DND-41 (cell line): ENCODE results near the gene PORCN.

Source experiments
- ATAC-seq: fragments of 200-7000 bp; cut with Tn5 transposase; 3 replicates; pipeline ENCODE4 v1.9.1; 2021; ENCODE audit warnings: low read depth; ENCODE audit not compliant: insufficient read depth
- DNase-seq: peaks from one replicate; pipeline ENCODE4 v3.0.0-alpha.2; 2020
- H2AFZ ChIP-seq: 2 replicates; pipeline ENCODE4 v1.6.0; 2012; ENCODE audit warnings: low read depth, low read length
- H3K27ac ChIP-seq: 2 replicates; pipeline ENCODE4 v1.5.1; 2012; ENCODE audit warnings: low read length, inconsistent platforms
- H3K27me3 ChIP-seq: fragments of 200-600 bp; sonication (generic); 2 replicates; pipeline ENCODE4 v1.6.0; 2012; ENCODE audit warnings: low read length, mild to moderate bottlenecking, inconsistent platforms; ENCODE audit not compliant: insufficient read depth, poor library complexity
- H3K36me3 ChIP-seq: 2 replicates; pipeline ENCODE4 v1.5.1; 2012; ENCODE audit warnings: low read length, inconsistent platforms; ENCODE audit not compliant: insufficient read depth
- H3K4me1 ChIP-seq: 2 replicates; pipeline ENCODE4 v1.5.1; 2012; ENCODE audit warnings: mild to moderate bottlenecking, low read length; ENCODE audit not compliant: insufficient read depth
- H3K4me2 ChIP-seq: 2 replicates; pipeline ENCODE4 v1.6.0; 2012; ENCODE audit warnings: mild to moderate bottlenecking, moderate library complexity, low read length, inconsistent platforms; ENCODE audit not compliant: insufficient read depth
- H3K4me3 ChIP-seq, 2 experiments: fragments of 200-600 bp in 1 of 2; shearing (Covaris generic) in 1 of 2; 2 replicates each; pipeline ENCODE4 v1.5.1; 2012 to 2016; ENCODE audit warnings: inconsistent platforms in 2 of 2, low read length in 2 of 2, mild to moderate bottlenecking in 2 of 2, low read depth in 1 of 2, moderate library complexity in 1 of 2
- H3K79me2 ChIP-seq: 2 replicates; pipeline ENCODE4 v1.6.0; 2012; ENCODE audit warnings: low read length, inconsistent platforms; ENCODE audit not compliant: insufficient read depth
- H3K9ac ChIP-seq: 2 replicates; pipeline ENCODE4 v1.6.0; 2012; ENCODE audit warnings: low read depth, mild to moderate bottlenecking, inconsistent platforms, low read length, moderate library complexity
- H3K9me3 ChIP-seq: 2 replicates; pipeline ENCODE4 v1.5.1; 2012; ENCODE audit warnings: low read length, moderate library complexity, mild to moderate bottlenecking, inconsistent platforms; ENCODE audit not compliant: insufficient read depth, severe bottlenecking
- H4K20me1 ChIP-seq: 2 replicates; pipeline ENCODE4 v1.6.0; 2012; ENCODE audit warnings: low read length; ENCODE audit not compliant: insufficient read depth
- EZH2 ChIP-seq: IDR thresholded peaks from 3 replicates; pipeline ENCODE4 v1.6.1; 2012; ENCODE audit warnings: borderline replicate concordance, low read depth, mild to moderate bottlenecking, moderate library complexity, low read length, inconsistent platforms; ENCODE audit not compliant: severe bottlenecking
- TF ChIP-seq, protein P1 (sequence below): IDR thresholded peaks from 2 replicates; pipeline ENCODE4 v1.5.1; 2012; ENCODE audit warnings: borderline replicate concordance, low read length, moderate library complexity, mild to moderate bottlenecking; ENCODE audit not compliant: poor library complexity, severe bottlenecking; ENCODE audit errors: extremely low read depth

Gene PORCN

DNA sequence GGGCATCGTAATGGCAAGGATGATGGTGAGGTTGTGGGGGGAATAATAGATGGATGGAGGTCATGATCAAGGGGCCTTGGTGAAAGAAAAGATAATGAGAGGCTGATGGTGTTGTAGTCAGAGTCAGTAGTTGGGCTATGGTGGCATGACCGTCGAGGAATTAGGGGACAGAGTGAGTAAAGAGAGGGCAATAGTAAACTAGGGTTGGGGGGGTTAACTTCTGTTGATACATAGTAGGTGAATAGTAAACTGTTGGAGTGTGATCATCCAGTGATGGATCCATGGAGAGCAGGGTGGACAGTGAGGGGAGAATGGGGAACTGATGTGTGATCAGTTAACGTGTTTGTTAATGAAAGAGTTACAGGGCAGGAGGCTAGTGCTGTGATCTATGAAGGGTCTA, 31.9 kb upstream of the PORCN start:
- Histone ChIP-seq H3K4me3 (peak overlapping the region; percentile 38 to 67; a peak in 3 of 4 replicates), H3K27ac (peak overlapping the region; percentile 85), H3K9me3 (no peaks in the 10 kb centered on the region), H3K4me1 (peaks cover 35% of the 10 kb centered on the region), H3K79me2 (peaks cover 33% of the 10 kb centered on the region), H3K27me3 (no peaks in the 10 kb centered on the region), H3K4me2 (peak overlapping the region; percentile 88), H2AFZ (no peak overlapping the region), H3K9ac (peak overlapping the region; percentile 77), H4K20me1 (peaks cover 15% of the 10 kb centered on the region; the same call in 1 of the 2 replicates), H3K36me3 (peaks cover 38% of the 10 kb centered on the region)
- DNase-seq, result no peak
- ATAC-seq, result no peak
- TF ChIP-seq, protein P1, sequence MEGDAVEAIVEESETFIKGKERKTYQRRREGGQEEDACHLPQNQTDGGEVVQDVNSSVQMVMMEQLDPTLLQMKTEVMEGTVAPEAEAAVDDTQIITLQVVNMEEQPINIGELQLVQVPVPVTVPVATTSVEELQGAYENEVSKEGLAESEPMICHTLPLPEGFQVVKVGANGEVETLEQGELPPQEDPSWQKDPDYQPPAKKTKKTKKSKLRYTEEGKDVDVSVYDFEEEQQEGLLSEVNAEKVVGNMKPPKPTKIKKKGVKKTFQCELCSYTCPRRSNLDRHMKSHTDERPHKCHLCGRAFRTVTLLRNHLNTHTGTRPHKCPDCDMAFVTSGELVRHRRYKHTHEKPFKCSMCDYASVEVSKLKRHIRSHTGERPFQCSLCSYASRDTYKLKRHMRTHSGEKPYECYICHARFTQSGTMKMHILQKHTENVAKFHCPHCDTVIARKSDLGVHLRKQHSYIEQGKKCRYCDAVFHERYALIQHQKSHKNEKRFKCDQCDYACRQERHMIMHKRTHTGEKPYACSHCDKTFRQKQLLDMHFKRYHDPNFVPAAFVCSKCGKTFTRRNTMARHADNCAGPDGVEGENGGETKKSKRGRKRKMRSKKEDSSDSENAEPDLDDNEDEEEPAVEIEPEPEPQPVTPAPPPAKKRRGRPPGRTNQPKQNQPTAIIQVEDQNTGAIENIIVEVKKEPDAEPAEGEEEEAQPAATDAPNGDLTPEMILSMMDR, result no peak
- TF ChIP-seq EZH2, result no peak

DNA sequence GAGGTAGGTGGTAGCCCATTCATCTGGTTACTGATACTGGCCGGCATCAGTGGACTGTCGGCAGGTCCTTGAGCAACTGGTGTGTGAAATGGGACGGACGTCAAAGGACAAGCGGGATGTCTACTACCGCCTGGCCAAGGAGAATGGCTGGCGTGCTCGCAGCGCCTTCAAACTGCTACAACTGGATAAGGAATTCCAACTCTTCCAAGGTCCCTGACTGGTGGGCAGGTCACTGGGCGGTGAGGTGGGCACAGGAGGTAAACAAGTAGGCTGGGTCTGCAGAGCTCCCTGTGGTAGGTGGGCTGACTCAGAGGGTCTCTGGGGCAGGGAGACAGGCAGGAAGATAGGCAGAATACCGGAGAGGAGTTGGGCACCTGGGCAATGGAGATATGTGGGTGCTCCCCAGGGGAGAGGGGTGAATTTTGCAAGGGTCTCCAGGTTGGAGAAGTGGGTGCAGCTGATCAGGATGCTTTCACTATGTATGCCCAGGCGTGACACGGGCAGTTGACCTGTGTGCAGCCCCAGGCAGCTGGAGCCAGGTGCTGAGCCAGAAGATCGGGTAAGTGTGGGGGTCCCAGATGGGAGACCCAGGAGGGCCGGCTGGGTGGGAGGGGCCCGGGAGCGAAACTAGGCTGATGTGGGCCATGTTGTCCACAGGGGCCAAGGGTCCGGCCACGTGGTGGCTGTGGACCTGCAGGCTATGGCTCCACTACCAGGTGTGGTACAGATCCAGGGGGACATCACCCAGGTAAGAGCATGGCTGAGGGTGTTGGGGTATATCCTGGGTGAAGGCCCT, 30.6 kb upstream of the PORCN start:
- H3K36me3 ChIP-seq, result peaks cover 50% of the 10 kb centered on the region
- H3K4me3 ChIP-seq, result peak overlapping the region in 1 of 2 experiments; percentile 67; a peak in 1 of 4 replicates

DNA sequence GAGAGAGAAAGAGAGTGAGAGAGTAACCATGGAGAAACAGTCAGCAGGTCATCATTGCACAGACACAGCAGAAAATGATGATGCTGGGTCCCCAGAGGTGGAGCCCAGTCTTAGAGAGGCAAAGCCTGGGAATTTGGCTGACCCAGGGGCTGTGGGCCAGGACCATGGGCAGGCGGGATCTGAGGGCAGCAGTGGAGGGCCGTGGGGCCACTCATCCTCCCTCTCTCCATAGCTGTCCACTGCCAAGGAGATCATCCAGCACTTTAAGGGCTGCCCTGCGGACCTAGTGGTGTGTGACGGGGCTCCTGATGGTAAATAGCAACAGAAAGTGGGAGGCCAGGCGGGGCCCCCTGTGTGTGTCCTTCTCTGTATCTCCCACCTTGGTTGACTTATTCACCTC, 30.0 kb upstream of the PORCN start:
- Histone ChIP-seq H3K36me3 (peaks cover 54% of the 10 kb centered on the region), H3K4me1 (peaks cover 32% of the 10 kb centered on the region), H4K20me1 (peaks cover 15% of the 10 kb centered on the region; the same call in 1 of the 2 replicates), H2AFZ (no peak overlapping the region), H3K9ac (no peak overlapping the region), H3K79me2 (peaks cover 33% of the 10 kb centered on the region), H3K4me3 (no peak overlapping the region), H3K4me2 (no peak overlapping the region), H3K9me3 (no peaks in the 10 kb centered on the region), H3K27me3 (no peaks in the 10 kb centered on the region), H3K27ac (no peak overlapping the region)
- TF ChIP-seq, protein P1, result no peak
- TF ChIP-seq EZH2, result no peak
- DNase-seq, result no peak
- ATAC-seq, result no peak

More for the DNA sequence above, 30.6 kb upstream of the PORCN start:
- peak overlapping the region; percentile 88; the same call in 1 of the 2 replicates for H3K4me2 ChIP-seq
- H3K27ac ChIP-seq, result no peak overlapping the region
- no peak overlapping the region for H3K9ac ChIP-seq
- H3K27me3 ChIP-seq, result no peaks in the 10 kb centered on the region
- H2AFZ ChIP-seq, result no peak overlapping the region
- ATAC-seq, result no peak
- no peak for DNase-seq
- H3K4me1 ChIP-seq, result peaks cover 35% of the 10 kb centered on the region
- TF ChIP-seq, protein P1, result no peak
- no peak for TF ChIP-seq EZH2
- H3K79me2 ChIP-seq, result peaks cover 33% of the 10 kb centered on the region
- peaks cover 15% of the 10 kb centered on the region; the same call in 1 of the 2 replicates for H4K20me1 ChIP-seq
- no peaks in the 10 kb centered on the region for H3K9me3 ChIP-seq
